Neural progenitor cell (in vitro differentiated cells): ENCODE measurements around the gene ZNF81. TPM values are rescaled to one million over a fixed set of nuclear protein-coding genes. Genes with fewer than 3 reads are reported as not detected.

ENCODE experiments used
- DNase-seq: peaks from one replicate; pipeline ENCODE4 v3.0.0-alpha.2; 2016; ENCODE audit warnings: low spot score
- H2AFZ ChIP-seq: fragments of 200-600 bp; sonication (generic); replicated peaks from 2 replicates; pipeline ENCODE4 v1.6.1; 2016; ENCODE audit warnings: antibody characterized with exemption
- H3F3A ChIP-seq: fragments of 200-600 bp; sonication (generic); 2 replicates; pipeline ENCODE4 v1.6.1; 2016; ENCODE audit warnings: antibody characterized with exemption, low read depth
- H3K27ac ChIP-seq: fragments of 200-600 bp; sonication (generic); 2 replicates; pipeline ENCODE4 v1.5.1; 2016; ENCODE audit warnings: mild to moderate bottlenecking
- H3K27me3 ChIP-seq: fragments of 200-600 bp; sonication (generic); 2 replicates; pipeline ENCODE4 v1.6.1; 2016; ENCODE audit warnings: mild to moderate bottlenecking, moderate library complexity
- H3K36me3 ChIP-seq: fragments of 200-600 bp; sonication (generic); 2 replicates; pipeline ENCODE4 v1.5.1; 2016
- H3K4me1 ChIP-seq: fragments of 200-600 bp; sonication (generic); 2 replicates; pipeline ENCODE4 v1.6.1; 2016; ENCODE audit warnings: mixed run types
- H3K4me2 ChIP-seq: fragments of 200-600 bp; sonication (generic); 2 replicates; pipeline ENCODE4 v1.6.1; 2016
- H3K4me3 ChIP-seq: fragments of 200-600 bp; sonication (generic); 2 replicates; pipeline ENCODE4 v1.5.1; 2016
- H3K79me2 ChIP-seq: fragments of 200-600 bp; sonication (generic); 2 replicates; pipeline ENCODE4 v1.6.1; 2016; ENCODE audit warnings: low read depth
- H3K9ac ChIP-seq: fragments of 200-600 bp; sonication (generic); 2 replicates; pipeline ENCODE4 v1.6.1; 2016
- H3K9me3 ChIP-seq: fragments of 200-600 bp; sonication (generic); 2 replicates; pipeline ENCODE4 v1.5.1; 2016; ENCODE audit warnings: low read depth
- H4K20me1 ChIP-seq: fragments of 200-600 bp; sonication (generic); 2 replicates; pipeline ENCODE4 v1.6.1; 2016; ENCODE audit warnings: low read depth
- H3K27ac Mint-ChIP-seq: 3 replicates; pipeline ENCODE4 v1.8.0; 2021; ENCODE audit warnings: mixed read lengths
- H3K27me3 Mint-ChIP-seq: 2 replicates; pipeline ENCODE4 v1.8.0; 2022; ENCODE audit warnings: low read depth, mild to moderate bottlenecking, inconsistent platforms, moderate library complexity, mixed read lengths; ENCODE audit not compliant: insufficient read depth
- H3K36me3 Mint-ChIP-seq: 3 replicates; pipeline ENCODE4 v1.8.0; 2021; ENCODE audit warnings: mixed read lengths
- H3K4me1 Mint-ChIP-seq: 3 replicates; pipeline ENCODE4 v1.8.0; 2021; ENCODE audit warnings: mixed read lengths
- H3K4me3 Mint-ChIP-seq: 3 replicates; pipeline ENCODE4 v1.8.0; 2021; ENCODE audit warnings: mild to moderate bottlenecking, moderate library complexity, mixed read lengths
- H3K9me3 Mint-ChIP-seq: 3 replicates; pipeline ENCODE4 v1.8.0; 2020; ENCODE audit warnings: mixed read lengths
- CTCF ChIP-seq: fragments of 200-600 bp; sonication (generic); IDR thresholded peaks from 2 replicates; pipeline ENCODE4 v1.5.1; 2017; ENCODE audit warnings: antibody characterized with exemption, mild to moderate bottlenecking
- EZH2 ChIP-seq: fragments of 200-600 bp; sonication (generic); IDR thresholded peaks from 2 replicates; pipeline ENCODE4 v1.6.1; 2017; ENCODE audit warnings: antibody characterized with exemption, mild to moderate bottlenecking, moderate library complexity
- EZH2phosphoT487 ChIP-seq: fragments of 200-600 bp; sonication (generic); IDR thresholded peaks from 2 replicates; pipeline ENCODE4 v1.6.1; 2017; ENCODE audit warnings: antibody characterized with exemption
- total RNA-seq: library from RNA; depleted of rRNA; stranded (reverse); fragments of >200 nt; gene quantifications from 2 replicates; pipeline ENCODE4 v1.2.3, GENCODE V29; 2015; ENCODE audit warnings: low replicate concordance

Gene ZNF81
- total RNA-seq, 1 donor from 2014 or later: 5.1 TPM

DNA sequence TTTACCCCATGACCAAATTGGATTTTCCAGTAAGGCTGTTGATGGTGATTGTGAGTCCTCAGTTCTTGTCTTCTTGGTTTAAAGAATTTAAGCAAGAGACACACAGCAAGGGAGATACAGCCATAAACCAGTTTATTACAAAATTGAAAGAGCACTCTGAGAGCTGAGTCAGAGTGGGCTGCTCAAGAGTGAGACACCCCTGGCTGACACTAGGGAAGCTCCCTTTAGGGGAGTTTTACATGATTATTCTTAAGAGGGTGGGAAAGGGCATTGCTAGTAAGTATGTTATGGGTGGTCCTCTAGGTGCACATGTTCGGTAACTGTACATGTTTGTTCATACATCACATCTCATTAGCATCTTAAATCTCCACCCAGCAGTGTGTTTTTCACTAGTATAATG lies 18.8 kb upstream of the ZNF81 start:
- no peak for TF ChIP-seq EZH2phosphoT487
- no peak for TF ChIP-seq CTCF
- TF ChIP-seq EZH2: no peak
- Histone ChIP-seq H3K79me2 (no peaks in the 10 kb centered on the region), H3K9me3 (no peaks in the 10 kb centered on the region), H3K27ac (no peak overlapping the region), H2AFZ (no peak overlapping the region), H3K36me3 (no peaks in the 10 kb centered on the region), H3K27me3 (no peaks in the 10 kb centered on the region), H3F3A (no peaks in the 10 kb centered on the region), H3K4me1 (no peaks in the 10 kb centered on the region), H4K20me1 (no peaks in the 10 kb centered on the region), H3K4me2 (no peak overlapping the region), H3K9ac (no peak overlapping the region), H3K4me3 (no peak overlapping the region)
- no peaks in the 10 kb centered on the region for H3K36me3 Mint-ChIP-seq
- peaks cover 3% of the 10 kb centered on the region for H3K9me3 Mint-ChIP-seq
- DNase-seq: no peak
- no peak overlapping the region for H3K27ac Mint-ChIP-seq
- H3K27me3 Mint-ChIP-seq: no peaks in the 10 kb centered on the region
- H3K4me1 Mint-ChIP-seq: no peaks in the 10 kb centered on the region
- no peak overlapping the region for H3K4me3 Mint-ChIP-seq

DNA sequence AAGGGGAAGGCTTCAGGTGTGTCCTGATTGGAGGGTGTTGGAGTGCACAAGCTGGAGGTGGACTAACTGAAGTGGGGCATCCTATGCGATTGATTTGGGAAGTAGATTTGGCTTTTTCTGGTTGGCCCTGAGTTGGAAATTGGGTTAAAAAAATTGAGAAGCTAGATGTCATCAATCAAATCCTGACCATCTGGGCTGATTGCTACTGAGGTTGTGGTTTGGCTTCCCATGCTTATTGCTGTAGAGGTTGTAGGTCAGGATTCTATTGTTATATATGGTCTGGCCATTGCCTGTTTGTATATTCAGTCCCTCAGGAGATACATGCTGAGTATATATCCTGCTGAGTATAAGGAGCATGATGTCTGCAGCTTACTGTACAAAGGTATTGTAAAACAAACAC lies 7.7 kb upstream of the ZNF81 start:
- H3K27me3 Mint-ChIP-seq: no peaks in the 10 kb centered on the region
- H3K9me3 ChIP-seq: no peaks in the 10 kb centered on the region
- H3K27ac Mint-ChIP-seq: no peak overlapping the region
- no peak overlapping the region for H3K4me3 ChIP-seq
- H3K4me3 Mint-ChIP-seq: no peak overlapping the region
- H3K27ac ChIP-seq: no peak overlapping the region
- no peaks in the 10 kb centered on the region for H3K36me3 Mint-ChIP-seq
- no peak overlapping the region for H3K9ac ChIP-seq
- no peaks in the 10 kb centered on the region for H3K4me1 ChIP-seq
- no peak overlapping the region for H3K4me2 ChIP-seq
- no peaks in the 10 kb centered on the region for H3K27me3 ChIP-seq
- no peaks in the 10 kb centered on the region for H3K36me3 ChIP-seq
- no peak overlapping the region for H2AFZ ChIP-seq
- H3K79me2 ChIP-seq: no peaks in the 10 kb centered on the region
- no peak for DNase-seq
- no peak for TF ChIP-seq EZH2phosphoT487
- TF ChIP-seq CTCF: no peak
- no peak for TF ChIP-seq EZH2
- no peaks in the 10 kb centered on the region for H3K4me1 Mint-ChIP-seq
- no peaks in the 10 kb centered on the region for H3F3A ChIP-seq
- no peaks in the 10 kb centered on the region for H3K9me3 Mint-ChIP-seq
- no peaks in the 10 kb centered on the region for H4K20me1 ChIP-seq

DNA sequence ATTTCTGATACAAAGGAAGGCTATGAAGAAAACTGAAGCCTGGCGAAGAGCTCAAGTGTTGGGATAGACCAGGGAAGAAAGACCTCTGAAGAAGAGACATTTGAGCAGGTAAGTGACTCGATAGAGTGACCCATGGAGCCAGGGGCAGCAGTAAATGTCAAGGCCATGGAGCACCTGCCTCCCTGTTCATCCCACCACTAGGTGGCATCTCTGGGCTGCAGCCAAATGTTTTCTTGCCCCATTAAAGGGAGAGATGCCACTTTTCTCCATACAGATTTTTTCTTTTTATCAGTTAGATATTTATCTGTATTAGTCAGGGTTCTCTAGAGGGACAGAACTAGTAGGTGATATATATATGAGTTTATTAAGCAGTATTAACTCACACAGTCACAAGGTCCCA lies 4.9 kb upstream of the ZNF81 start:
- DNase-seq: peak; percentile 28
- Histone ChIP-seq H3K4me3 (no peak overlapping the region), H3K9ac (no peak overlapping the region), H3K9me3 (no peaks in the 10 kb centered on the region), H3K4me2 (no peak overlapping the region), H4K20me1 (no peaks in the 10 kb centered on the region), H3K36me3 (no peaks in the 10 kb centered on the region), H3K4me1 (no peaks in the 10 kb centered on the region), H2AFZ (no peak overlapping the region), H3K79me2 (no peaks in the 10 kb centered on the region), H3F3A (no peaks in the 10 kb centered on the region), H3K27ac (no peak overlapping the region), H3K27me3 (no peaks in the 10 kb centered on the region)
- H3K27me3 Mint-ChIP-seq: no peaks in the 10 kb centered on the region
- H3K36me3 Mint-ChIP-seq: no peaks in the 10 kb centered on the region
- no peak overlapping the region for H3K27ac Mint-ChIP-seq
- H3K4me3 Mint-ChIP-seq: no peak overlapping the region
- TF ChIP-seq CTCF (peak; percentile 61), EZH2 (no peak)
- H3K9me3 Mint-ChIP-seq: no peaks in the 10 kb centered on the region
- H3K4me1 Mint-ChIP-seq: no peaks in the 10 kb centered on the region

GRCh38 chrX:47838361-47838760 lies 1.7 kb downstream of the ZNF81 start:
- H3K27me3 Mint-ChIP-seq: peaks cover 2% of the 10 kb centered on the region
- DNase-seq: no peak
- H3K4me1 Mint-ChIP-seq: peaks cover 3% of the 10 kb centered on the region
- TF ChIP-seq CTCF (no peak), EZH2phosphoT487 (no peak), EZH2 (no peak)
- no peaks in the 10 kb centered on the region for H3K27me3 ChIP-seq
- no peaks in the 10 kb centered on the region for H3K36me3 ChIP-seq
- H3K4me1 ChIP-seq: no peaks in the 10 kb centered on the region
- H3K27ac Mint-ChIP-seq: no peak overlapping the region
- peaks cover 17% of the 10 kb centered on the region for H3K79me2 ChIP-seq
- peaks cover 3% of the 10 kb centered on the region for H3K9me3 ChIP-seq
- no peaks in the 10 kb centered on the region for H4K20me1 ChIP-seq
- no peak overlapping the region for H3K27ac ChIP-seq
- no peak overlapping the region for H3K4me3 Mint-ChIP-seq
- H3F3A ChIP-seq: no peaks in the 10 kb centered on the region
- H3K9ac ChIP-seq: no peak overlapping the region
- no peak overlapping the region for H3K4me3 ChIP-seq
- no peak overlapping the region for H2AFZ ChIP-seq
- no peak overlapping the region for H3K4me2 ChIP-seq
- no peaks in the 10 kb centered on the region for H3K36me3 Mint-ChIP-seq
- H3K9me3 Mint-ChIP-seq: peaks cover under 1% of the 10 kb centered on the region
